GF-D8 (cell line): ENCODE data around the gene ATF6.
A peak's percentile ranks its signal among the peaks of the same experiment; 100 is the strongest.
"Not testable (repeated sequence)": the region's sequence is repeated elsewhere in the genome, so short reads cannot be mapped to it uniquely, and the experiment has no call there.

Experiments
- DNase-seq: peaks from one replicate; lab custom pipeline; 2025; lab: John Stamatoyannopoulos, UW

Gene ATF6

GRCh38 chr1:161733526-161733925, 32.6 kb upstream of the ATF6 start:
- DNase-seq, result peak; percentile 79

- no peak for DNase-seq
Measured at GRCh38 chr1:161735837-161736236, 30.3 kb upstream of the ATF6 start.

- DNase-seq, result no peak
Measured at GRCh38 chr1:161736335-161736969, 29.7 kb upstream of the ATF6 start.

GRCh38 chr1:161737625-161738024, 28.5 kb upstream of the ATF6 start:
- DNase-seq, result no peak

GRCh38 chr1:161738627-161739287, 27.4 kb upstream of the ATF6 start:
- DNase-seq, result peak; percentile 84

GRCh38 chr1:161739865-161740566, 26.1 kb upstream of the ATF6 start:
- DNase-seq, result no peak

GRCh38 chr1:161740921-161741320, 25.2 kb upstream of the ATF6 start:
- no peak for DNase-seq

- DNase-seq, result no peak
Measured at GRCh38 chr1:161743231-161743630, 22.9 kb upstream of the ATF6 start.

GRCh38 chr1:161747801-161748200, 18.3 kb upstream of the ATF6 start:
- no peak for DNase-seq

- DNase-seq, result peak; percentile 82
Measured at GRCh38 chr1:161749509-161750407, 16.4 kb upstream of the ATF6 start, which contains the start of gene DUSP12. TSS of gene DUSP12 (plus strand) at chr1:161749786. CDS start at chr1:161749802, 16 bp downstream.

- DNase-seq, result no peak
Measured at GRCh38 chr1:161763522-161764098, 2.5 kb upstream of the ATF6 start.

- DNase-seq, result no peak
Measured at GRCh38 chr1:161768461-161768860, 2.3 kb downstream of the ATF6 start.

GRCh38 chr1:161768986-161769672, 3.0 kb downstream of the ATF6 start:
- DNase-seq, result no peak

GRCh38 chr1:161769673-161770045, 3.5 kb downstream of the ATF6 start:
- DNase-seq, result not testable (repeated sequence)

GRCh38 chr1:161770250-161770649, 4.1 kb downstream of the ATF6 start:
- DNase-seq, result no peak

- DNase-seq, result no peak
Measured at GRCh38 chr1:161771161-161771560, 5.0 kb downstream of the ATF6 start.

GRCh38 chr1:161771973-161772372, 5.9 kb downstream of the ATF6 start:
- DNase-seq, result no peak

GRCh38 chr1:161772397-161772796, 6.3 kb downstream of the ATF6 start:
- DNase-seq, result peak; percentile 78

GRCh38 chr1:161773791-161774190, 7.7 kb downstream of the ATF6 start:
- no peak for DNase-seq

- no peak for DNase-seq
Measured at GRCh38 chr1:161777261-161777660, 11.1 kb downstream of the ATF6 start.

- no peak for DNase-seq
Measured at GRCh38 chr1:161778522-161778921, 12.4 kb downstream of the ATF6 start.
